Activated T-helper 9 cell treated with anti-CD3 and anti-CD28 coated beads, Interleukin-2, amount 50 U/mL, for 16 hours (primary cell): ENCODE data around the gene SLC6A4.
"Not testable (repeated sequence)": the region's sequence is repeated elsewhere in the genome, so short reads cannot be mapped to it uniquely, and the experiment has no call there.

ENCODE experiments used
- DNase-seq: peaks from one replicate; pipeline ENCODE4 v3.0.0-alpha.2; 2020; ENCODE audit warnings: low read depth

SLC6A4 gene

DNA sequence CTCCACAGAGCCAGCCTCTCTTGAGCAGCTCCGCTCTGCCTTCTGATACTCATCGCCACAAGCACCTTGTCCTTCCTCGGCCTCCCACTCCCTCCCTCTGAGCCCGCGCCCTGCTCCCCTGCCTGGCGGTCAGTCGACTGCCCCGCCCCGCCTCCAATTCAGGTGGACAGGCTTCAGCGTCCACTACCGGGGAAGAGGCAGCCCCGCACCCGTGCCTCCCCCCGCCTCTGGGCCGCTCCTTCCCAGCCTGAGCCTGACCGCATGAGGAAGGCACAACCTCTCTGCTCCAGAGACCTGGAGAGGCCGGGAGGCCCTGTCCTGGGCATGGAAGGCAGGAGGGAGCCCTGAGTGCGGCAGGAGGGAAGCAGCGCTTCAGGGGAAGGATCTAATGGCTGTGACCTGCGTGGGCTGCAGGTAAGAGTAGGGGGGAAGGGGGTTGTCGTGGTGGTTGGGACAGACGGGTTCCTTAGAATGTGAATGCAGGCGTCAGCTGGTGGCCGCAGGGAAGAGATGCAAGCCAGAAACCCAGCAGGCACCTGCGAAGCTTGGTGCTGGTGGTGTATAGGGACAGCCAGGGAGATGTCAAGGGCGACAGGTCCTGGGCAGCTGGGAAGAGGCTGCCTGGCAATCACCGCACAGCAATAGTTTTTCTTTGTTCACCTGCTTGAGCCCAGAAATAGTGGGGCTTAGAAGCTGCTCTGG lies 3.0 kb upstream of the SLC6A4 start:
- DNase-seq = no peak

DNA sequence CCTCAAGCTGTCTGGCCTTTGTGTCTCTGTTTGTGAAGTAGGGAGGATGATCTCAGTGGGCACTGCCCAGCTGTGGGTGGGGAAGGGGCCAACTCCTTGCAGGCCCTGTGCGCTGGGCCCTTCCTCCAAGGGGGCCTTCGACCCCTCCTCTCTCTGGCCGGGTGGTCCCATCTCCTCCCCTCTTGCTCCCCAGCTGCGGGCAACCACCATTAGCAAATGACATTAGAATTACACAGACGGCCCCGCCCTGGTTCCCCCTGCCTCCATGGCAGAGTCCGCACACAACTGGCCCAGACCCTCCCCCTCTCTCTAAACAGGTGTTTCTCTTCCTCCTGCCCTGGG lies 2.5 kb upstream of the SLC6A4 start:
- DNase-seq = no peak

DNA sequence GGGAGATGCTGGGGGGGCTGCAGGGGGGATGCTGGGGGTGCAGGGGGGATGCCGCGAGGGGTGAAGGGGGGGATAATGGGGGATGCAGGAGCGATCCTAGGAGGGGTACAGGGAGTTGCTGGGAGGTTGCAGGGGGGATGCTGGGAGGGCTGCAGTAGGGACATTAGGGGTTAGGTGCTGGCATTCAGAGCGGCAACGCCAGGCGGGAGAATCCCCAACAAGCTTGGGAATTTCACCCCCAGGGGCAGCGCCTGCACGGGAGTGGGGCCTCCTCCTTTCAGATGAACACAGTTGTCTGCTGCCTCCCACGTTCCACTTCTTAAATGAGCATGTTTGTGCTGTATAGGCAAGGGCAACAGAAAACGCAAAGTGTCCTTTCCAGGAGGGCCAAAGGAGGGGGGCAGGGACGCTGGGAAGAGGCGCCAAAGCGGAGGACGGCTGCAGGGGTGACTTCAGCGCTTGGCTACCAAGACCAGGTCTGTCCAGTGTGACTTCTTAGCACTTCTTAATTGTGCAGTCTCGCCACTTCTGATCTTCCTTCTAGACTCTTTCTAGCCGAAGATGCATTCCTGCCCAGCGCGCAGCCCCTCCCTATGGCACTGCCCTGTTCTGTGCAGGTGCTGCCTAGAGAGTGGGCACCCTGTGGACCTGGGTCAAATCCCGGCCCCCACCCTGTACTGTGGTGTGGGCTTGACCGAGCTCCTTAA lies 2.0 kb upstream of the SLC6A4 start:
- no peak for DNase-seq

DNA sequence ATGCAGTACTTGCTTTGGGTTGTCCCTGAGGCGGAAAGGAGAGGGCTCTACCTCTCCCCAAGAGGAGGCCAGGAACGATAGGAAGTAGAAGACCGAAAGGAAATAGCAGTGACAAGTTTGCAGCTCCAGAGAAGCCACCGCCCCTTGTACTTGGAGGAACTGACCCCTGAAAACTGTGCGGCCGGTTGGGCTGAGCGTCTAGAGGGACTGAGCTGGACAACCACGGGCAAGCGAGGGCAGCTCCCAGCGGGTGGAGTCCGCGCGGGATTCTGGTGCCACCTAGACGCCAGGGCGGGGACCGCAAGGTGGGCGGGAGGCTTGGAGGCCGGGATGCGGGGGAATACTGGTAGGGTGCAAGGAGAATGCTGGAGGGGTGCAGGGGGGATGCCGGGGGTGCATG lies 1.3 kb upstream of the SLC6A4 start:
- DNase-seq = no peak

DNA sequence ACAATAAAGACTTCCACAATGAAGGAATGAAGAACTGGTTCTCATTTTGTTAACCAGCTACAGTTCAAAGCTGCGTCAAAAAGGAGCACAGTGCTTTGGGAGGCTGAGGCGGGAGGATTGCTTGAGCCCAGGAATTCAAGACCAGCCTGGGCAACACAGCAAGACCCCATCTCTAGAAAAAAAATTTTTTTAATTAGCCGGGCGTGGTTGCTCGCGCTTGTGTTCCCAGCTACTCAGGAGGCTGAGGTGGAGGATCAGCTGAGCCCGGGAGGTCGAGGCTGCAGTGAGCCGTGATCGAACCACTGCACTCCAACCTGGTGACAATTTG lies 764 bp upstream of the SLC6A4 start:
- no peak for DNase-seq

DNA sequence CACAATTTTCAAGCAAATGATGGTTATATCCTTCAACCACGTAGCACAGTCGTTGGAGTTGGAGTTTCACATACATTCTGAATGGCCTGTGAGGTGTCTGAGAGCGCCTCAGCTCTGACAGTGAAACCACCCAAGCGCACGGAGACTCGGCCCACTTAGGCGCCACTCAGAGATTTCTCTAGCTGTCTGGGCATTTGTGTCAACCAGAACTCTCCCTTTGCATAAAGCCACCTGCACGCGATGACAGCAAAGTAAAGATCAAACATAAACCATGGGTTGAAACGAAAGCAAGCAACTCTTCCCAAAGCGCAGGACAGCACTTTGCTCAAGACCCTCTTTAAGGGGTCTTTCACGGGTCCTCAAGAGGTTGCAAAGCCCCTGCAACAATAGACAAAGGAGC lies 533 bp downstream of the SLC6A4 start:
- no peak for DNase-seq

DNA sequence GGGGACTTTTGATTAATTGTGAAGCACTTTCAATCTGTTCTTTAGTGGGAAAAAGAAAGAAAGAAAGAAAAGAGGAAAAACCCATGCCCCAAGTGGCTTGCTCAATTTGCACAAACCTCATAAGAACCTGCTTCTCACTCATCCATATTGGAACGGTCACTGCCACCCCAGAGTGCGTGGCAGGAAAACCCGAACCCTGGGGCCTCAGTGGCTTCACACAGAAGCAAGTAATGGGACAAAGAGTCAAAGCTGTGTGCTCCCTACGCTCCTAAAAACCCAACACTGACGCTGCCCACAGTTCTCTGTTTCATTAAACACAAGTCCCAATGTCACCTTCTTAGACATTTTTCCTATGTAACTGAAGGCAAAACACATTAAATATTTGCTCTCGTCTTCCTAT lies 1.2 kb downstream of the SLC6A4 start:
- no peak for DNase-seq

DNA sequence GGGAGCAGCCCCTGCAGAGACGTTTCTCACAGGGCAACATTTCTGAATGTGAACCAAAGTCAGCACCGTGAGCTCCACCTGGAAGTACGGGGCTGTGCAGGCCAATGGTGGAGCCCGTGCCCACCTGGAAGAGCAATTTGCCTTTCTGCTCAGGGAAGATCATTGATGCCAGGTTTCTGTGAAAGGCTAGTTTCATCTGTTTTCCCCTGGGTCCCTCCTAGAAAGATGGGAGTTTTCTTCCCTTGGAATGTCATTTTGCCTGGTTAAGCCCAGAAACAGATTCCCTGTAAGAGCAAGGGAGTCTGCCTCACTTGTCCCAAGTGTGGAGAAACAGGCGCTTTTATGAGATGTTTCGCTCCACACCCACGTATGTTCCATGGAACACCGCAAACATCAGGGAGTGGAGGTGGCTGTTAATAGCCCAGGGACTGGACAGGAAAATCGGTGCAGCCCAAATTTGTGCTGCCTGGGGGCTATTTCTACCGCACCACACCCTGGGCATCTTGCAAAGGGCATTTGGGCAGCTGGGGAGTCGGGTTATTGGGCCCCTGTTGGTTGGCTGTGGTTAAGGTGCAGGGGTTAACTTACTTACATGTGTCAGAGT lies 2.6 kb downstream of the SLC6A4 start:
- no peak for DNase-seq

DNA sequence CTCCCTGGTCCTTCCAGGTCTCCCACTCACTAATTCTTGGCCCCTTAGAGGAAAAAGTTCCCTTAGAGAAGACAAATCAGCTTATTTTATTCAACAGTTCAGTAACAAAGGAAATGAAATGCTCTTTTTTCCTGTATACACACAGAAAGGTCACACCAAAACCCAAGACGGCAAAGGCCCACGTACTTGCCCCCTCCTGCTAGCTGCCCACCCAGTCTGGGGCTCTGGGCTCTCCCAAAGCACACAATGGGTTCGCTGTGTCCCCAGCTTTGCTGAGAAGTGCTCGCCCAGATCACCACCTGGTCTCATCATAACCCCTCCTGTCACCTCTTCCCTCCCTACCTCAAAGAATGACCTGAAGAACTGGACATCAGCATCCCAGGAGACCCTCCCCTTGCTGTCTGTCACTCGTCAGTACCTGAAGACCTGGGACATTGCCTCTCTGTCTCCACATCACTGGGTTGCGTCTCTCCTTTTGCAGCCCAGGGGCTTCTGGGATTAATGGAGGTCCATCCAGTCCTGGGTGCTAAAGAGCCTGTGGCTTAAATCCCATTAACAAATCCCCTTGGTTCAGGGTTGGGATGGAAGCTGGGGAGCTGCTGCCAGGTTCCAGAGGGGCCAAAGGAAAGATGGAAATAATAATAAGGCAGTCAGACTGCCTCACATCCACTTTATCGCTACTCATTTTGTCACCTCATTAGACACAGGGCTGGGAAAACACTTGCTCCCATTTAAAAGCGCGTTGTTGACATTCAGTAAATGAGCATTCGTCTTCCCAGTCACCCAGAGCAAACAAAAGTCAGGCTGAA lies 3.3 kb downstream of the SLC6A4 start:
- no peak for DNase-seq

DNA sequence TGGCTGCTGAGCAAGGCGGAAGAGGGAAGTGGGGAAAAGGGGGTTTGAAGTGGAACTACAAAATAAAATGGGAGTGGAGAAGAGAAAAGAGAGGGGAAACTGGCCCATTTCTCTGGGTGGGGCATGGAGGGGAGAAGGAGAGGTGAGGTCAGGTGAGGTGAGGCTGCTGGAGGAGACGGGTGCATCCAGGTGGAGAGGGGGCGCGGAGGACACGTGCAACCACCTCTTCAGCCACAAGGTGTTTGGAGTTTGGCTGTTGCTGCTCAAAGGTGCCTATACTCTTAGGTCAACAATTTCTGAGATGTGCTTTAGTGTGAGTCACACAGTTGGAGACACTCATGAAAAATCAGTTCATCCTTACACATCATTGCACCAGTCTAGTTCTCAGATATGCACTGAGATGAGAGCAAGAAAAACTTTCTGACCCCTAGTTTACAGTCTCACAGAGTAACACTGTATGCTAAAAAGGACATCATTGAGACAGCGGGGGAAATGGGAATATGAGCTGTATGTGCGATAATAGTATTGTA lies 4.8 kb downstream of the SLC6A4 start:
- no peak for DNase-seq

DNA sequence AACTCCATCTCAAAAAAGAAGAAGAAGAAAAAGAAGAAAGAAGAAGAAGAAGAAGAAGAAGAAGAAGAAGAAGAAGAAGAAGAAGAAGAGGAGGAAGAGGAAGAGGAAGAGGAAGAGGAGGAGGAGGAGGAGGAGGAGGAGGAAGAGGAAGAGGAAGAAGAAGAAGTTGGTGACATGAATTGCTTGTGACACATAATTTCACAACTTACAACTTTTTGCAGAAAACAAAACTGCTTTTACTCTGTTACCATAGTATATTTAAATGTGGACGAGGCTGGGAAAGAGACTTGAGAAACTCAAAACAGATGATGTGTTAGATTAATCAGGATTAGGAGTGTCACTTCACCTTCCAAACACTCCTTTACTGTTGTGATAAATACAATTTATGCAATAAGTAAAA lies 5.5 kb downstream of the SLC6A4 start:
- DNase-seq = not testable (repeated sequence)

DNA sequence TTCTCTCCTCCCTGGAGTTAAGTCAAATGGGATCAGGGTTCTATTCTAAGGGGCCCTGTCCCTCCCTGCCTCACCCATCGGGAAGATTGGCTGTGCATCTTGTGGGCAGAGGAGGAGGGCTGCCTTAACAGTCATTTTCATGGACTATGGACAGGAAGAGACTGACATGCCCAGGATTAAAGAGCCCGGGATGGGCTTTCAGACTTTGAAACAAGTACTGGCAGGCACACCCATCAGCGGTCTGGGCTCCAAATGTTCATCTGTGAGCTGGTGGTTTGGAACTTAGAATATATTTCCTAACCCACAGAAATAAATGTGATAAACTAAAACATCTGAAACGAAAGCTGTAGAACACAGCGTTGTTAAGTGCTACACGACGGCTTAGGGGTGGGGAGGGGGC lies 6.5 kb downstream of the SLC6A4 start:
- no peak for DNase-seq

DNA sequence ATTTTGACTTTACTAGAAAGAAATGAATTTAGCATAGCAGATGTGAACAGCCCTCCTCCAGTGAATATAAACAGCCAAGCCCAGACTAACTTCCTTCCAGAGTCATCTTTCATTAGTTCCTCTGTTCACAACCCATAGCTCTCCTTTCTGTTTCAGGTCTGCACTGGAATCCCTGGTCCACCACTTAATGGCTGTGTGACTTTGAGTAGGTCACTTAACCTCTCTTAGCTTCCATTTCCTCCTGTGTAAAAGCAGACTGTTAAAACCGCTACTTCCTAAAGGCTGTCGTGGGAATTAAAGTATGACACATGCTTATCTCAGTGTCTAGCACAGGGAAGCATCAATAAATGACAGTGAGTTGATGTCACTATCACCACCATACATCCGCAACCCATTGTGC lies 7.5 kb downstream of the SLC6A4 start:
- DNase-seq = no peak

DNA sequence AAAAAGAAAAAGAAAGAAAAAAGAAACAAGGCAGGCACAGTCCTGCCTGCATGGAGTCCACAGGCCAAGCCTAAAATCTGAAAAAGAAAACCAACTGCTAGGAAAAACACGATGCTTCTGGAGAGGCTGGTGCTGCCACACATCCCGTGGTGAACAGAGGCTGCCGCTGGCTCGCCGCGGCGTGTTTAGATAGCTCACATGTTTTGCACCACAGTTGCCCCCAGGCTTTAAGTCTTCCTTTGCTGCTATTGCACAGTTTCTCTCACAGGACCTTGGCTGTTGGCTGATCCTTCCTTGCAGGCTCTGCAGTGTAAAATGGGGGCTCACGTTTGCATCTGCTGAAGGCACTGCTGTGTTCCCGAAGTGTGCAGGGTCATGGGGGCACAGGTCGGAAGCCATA lies 8.6 kb downstream of the SLC6A4 start:
- no peak for DNase-seq

DNA sequence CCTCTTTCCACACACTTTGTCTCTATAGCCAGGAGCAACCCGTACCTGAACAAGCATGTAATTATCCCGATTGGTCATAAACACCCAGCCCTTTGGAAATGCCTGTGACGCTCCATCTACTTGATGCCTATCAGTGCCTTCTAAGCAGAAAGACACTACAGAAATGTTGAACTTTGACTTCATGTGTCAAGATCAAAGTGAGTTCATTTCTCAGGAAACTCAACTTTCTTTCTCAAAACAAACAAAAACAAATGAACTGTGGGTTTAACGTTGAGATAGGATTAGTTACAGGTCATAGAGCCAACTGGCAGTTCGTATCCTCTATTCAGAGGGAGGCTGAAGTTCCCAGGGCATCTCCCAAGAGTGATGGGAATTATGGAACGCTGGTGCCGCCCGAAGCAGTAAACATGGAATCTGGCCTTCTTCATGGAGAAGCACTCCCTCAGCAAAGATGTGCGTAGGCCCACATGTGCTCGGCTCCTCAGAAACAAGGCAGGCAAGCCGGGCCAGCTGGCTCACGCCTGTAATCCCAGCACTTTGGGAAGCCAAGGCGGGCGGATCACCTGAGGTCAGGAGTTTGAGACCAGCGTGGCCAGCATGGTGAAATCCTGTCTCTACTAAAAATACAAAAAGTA lies 9.5 kb downstream of the SLC6A4 start:
- DNase-seq = no peak

DNA sequence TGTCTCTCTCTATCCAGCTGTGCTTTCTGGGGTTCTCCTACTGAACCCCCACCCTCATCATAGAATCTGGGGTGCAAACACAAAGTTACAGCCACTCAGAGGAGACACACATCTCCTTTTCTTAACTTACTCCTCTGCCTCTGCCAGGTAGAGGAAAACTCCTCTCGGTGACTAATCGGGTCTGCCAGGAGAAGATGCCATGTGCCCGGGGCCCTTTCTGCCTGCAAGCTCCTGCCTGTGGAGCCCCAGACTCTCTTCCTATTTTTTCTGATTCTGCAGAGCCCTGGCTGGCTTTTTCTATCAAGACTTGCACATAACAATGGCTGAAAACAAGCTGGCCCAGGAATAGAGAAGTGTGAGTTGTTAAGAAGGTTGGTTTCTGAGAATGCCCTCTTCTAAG lies 10.4 kb downstream of the SLC6A4 start:
- DNase-seq = no peak

DNA sequence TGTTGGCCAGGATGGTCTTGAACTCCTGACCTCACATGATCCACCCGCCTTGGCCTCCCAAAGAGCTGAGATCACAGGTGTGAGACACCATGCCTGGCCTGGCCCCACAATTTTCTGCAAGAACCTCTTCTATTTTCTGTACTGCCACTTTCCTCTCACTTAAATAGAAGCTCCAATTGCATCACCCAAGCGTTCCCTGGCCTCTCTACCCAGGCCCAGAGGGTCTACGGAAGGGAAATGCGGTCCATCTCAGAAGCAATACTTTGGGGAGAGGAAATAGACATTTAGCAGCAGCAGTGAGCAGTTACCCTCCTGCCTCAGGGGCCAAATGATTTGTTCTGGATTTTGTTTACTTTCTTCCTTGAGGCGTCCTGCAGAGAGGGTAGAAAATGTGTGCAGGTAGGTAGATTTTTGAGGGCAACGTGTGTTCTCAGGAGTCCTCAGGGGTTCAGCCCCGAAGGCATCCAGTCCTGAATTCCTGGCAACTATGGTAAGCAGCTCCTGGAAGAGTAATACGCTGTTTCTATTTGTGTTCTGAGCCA lies 11.0 kb downstream of the SLC6A4 start:
- DNase-seq = no peak

DNA sequence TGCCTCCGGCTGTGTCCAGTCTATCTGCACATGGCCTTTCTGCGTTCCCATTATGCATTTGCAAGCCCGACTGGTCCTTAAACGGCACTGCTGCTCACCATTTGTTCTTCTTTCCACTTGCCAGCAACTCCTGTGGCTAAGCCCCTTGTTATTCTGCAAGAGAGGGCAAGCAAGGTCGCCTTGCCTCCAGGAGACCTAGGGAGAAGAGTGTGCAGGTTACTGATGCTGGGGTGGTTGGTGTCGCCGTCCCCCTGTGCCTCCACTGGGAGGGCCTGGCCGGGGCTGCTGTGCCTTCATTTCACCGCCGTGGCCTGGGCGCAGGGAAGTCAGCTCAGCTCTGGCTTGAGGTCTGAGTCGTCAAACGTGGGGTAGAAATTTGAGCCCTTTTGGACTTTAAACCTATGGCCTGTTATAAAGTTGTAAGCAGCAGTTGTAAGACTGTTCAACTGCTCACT lies 12.7 kb downstream of the SLC6A4 start:
- no peak for DNase-seq

DNA sequence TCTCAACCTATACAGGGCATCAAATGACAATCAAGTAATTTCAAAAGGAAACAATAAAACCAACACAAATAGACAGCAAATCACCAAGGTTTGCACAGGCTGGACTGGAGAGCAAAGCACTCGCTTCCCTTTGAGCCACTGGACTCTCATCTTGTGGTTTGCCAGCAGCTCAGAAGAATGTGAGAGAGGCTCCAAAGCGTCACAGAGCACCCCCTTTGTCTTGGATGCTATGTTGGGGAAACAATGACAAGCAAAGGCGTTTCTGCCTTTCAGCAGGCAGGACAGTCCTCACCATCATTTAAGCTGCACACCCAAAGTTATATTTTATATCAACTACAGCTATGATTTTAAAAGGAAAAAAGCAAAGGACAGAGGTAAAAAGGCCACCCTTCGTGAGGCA lies 13.2 kb downstream of the SLC6A4 start:
- no peak for DNase-seq

DNA sequence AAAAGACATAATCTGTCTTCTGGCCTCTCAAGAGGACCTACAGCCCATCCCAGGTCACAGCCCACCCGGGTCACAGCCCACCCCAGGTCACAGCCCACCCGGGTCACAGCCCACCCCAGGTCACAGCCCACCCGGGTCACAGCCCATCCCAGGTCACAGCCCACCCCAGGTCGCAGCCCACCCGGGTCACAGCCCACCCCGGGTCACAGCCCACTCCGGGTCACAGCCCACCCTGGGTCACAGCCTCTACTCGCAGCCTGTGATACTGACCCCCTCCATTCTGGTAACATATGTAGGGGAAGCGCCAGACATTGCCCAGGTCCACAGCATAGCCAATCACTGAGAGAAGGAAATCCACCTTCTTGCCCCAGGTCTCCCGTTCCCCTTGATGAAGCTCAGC lies 14.2 kb downstream of the SLC6A4 start:
- no peak for DNase-seq

DNA sequence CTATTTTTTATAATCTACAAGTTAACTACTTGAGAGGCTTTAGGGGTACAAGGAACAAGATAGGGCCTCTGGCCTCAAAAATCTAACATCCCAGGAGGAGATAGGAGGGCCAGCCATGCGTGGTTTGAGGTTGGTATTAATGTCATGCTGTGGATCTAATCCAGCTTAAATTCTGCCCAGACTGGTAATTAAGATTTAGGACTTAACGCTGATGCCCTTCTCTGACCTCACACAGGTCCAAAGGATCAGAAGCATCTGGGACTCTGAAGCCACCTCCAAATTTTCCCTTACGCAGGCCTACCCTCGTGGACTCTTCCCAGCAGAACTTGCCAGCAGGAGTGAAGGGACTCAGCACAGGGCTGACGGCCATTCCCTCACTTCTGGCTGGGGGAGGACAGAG lies 15.1 kb downstream of the SLC6A4 start:
- no peak for DNase-seq

DNA sequence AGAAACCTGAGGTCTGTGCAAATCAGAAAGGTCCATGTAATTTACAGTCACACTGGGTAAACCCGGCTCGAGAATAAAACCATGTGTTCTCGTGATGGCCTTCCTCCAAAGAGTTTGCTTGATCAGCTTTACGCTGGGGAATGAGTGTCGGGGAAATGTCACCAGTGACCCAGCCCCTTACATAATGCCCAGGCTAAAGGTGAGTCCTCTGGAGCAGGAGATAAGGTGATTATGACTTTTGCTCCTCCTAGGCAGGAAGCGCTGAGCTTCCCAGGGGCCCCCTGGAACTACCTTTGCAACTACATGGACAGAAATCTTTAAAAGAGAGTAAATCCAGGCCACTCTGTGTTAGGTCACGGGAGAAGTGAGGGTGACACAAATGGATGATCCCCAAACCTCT lies 15.7 kb downstream of the SLC6A4 start:
- DNase-seq = no peak
